SJSA1 (cell line): ENCODE data around the gene COPRS. TPM values are rescaled to one million over a fixed set of nuclear protein-coding genes. Genes with fewer than 3 reads are reported as not detected.
"Not testable (repeated sequence)": the region's sequence is repeated elsewhere in the genome, so short reads cannot be mapped to it uniquely, and the experiment has no call there.

Source experiments
- DNase-seq, 2 experiments: peaks; one replicate each; pipeline ENCODE4 v3.0.0-alpha.2; 2015 to 2020; ENCODE audit warnings: low spot score in 2 of 2, low read depth in 1 of 2
- H3K27ac ChIP-seq: fragments of 250-450 bp; sonication (Bioruptor Pico); 2 replicates; pipeline ENCODE4 v1.5.1; 2020; ENCODE audit warnings: mild to moderate bottlenecking, moderate library complexity
- H3K27me3 ChIP-seq: fragments of 250-450 bp; sonication (Bioruptor Pico); replicated peaks from 2 replicates; pipeline ENCODE4 v1.5.1; 2020; ENCODE audit warnings: mild to moderate bottlenecking, moderate library complexity
- H3K36me3 ChIP-seq: fragments of 250-450 bp; sonication (Bioruptor Pico); 2 replicates; pipeline ENCODE4 v1.5.1; 2020; ENCODE audit warnings: mild to moderate bottlenecking
- H3K4me1 ChIP-seq: fragments of 250-450 bp; sonication (Bioruptor Pico); replicated peaks from 2 replicates; pipeline ENCODE4 v1.6.1; 2021; ENCODE audit warnings: mild to moderate bottlenecking
- H3K4me3 ChIP-seq: fragments of 250-450 bp; sonication (Bioruptor Pico); 2 replicates; pipeline ENCODE4 v1.5.1; 2020; ENCODE audit warnings: mild to moderate bottlenecking
- H3K9me3 ChIP-seq: fragments of 250-450 bp; sonication (Bioruptor Pico); replicated peaks from 2 replicates; pipeline ENCODE4 v1.5.1; 2020; ENCODE audit warnings: mild to moderate bottlenecking
- total RNA-seq: library from RNA; depleted of rRNA; stranded (reverse); fragments of >200 nt; shearing (Covaris generic); gene quantifications from 2 replicates; pipeline ENCODE4 v1.2.3, GENCODE V29; 2014; rRNA removed

COPRS gene
- total RNA-seq, 1 experiment from 2014 or later, result 119 TPM

DNA sequence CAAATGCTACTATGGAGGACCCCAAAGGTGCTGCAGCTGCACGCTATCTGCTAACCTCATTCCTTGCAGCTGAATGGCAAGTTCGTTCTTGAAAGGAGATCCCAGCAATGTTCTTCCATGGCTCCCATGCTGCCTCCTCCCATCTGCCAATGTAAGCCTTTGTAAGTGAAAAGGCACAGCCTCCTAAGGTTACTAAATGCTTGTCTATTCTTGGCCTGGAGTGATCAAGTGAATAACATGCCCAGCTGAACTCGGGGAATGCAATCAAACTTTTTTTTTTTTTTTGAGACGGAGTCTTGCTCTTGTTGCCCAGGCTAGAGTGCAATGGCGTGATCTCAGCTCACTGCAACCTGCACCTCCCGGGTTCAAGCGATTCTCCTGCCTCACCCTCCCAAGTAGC is 49.2 kb downstream of the COPRS start:
- DNase-seq, H3K4me1 ChIP-seq, H3K4me3 ChIP-seq, H3K27ac ChIP-seq, H3K36me3 ChIP-seq, H3K27me3 ChIP-seq, H3K9me3 ChIP-seq: not testable (repeated sequence)

DNA sequence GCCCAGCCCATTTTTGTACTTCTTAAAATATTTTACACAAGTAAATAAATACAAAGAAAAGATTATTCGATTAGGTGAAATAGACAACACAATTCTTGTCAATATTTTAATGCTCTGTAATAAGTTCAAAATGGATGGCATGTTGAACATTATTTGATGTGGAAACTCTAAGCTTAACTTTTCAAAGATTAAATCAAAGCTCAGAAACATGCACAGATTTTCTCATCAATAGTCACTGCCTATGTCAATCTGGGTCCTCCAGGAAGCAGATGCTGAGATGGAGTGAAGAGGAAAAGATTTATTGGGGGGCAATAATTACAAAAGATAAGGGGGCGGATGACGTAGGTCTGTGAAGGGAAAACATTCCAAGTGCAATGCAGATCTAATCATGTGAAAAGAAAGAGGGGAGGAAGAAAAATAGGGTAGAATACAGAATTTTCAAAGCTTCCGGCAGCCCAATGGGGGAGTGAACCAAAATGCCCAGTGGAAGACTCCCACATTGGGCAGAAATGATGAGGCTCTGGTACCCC is 50.5 kb downstream of the COPRS start:
- Histone ChIP-seq H3K36me3 (no peaks in the 10 kb centered on the region), H3K4me1 (0 out of 2 replicates have a peak, but pooled peaks cover 4% of the 10 kb centered on the region), H3K9me3 (no peaks in the 10 kb centered on the region), H3K27ac (no peak overlapping the region), H3K27me3 (no peaks in the 10 kb centered on the region), H3K4me3 (no peak overlapping the region)
- DNase-seq, result no peak

DNA sequence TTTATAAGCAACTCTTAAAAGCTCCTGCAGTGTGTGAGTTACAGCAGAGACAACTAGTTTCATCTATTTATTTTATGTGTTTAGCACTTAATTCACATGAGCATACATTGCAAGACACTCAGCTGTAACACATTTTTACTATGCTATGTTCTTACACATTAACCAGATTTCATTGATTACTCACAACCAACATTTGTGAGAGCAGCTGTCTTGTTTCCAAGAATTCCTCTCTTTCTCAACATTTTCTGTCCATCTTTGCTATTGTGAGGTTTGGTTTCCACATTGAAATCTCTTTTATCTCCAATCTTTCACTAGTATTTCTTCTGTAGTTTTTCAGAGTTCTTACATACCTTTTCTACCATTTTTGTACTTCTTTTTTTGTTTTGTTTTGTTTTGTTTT is 51.2 kb downstream of the COPRS start:
- 0 out of 2 replicates have a peak, but pooled peaks cover 4% of the 10 kb centered on the region for H3K4me1 ChIP-seq
- DNase-seq, result no peak
- no peak overlapping the region for H3K4me3 ChIP-seq
- no peak overlapping the region for H3K27ac ChIP-seq
- no peaks in the 10 kb centered on the region for H3K36me3 ChIP-seq
- no peaks in the 10 kb centered on the region for H3K27me3 ChIP-seq
- no peaks in the 10 kb centered on the region for H3K9me3 ChIP-seq

DNA sequence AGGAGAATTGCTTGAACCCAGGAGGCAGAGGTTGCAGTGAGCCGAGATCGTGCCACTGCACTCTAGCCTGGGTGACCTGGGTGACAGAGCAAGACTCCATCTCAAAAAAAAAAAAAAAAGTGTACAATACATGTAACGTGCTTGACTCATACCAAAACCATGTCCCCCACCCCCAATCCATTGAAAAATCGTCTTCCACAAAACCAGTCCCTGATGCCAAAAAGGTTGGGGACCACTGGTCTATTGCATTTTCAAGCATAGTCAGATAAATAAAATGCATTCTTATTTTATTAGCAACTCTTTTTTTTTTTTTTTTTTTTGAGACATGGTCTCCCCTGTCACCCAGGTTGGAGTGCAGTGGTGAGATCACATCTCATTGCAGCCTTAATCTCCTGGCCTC is 52.1 kb downstream of the COPRS start:
- no peaks in the 10 kb centered on the region for H3K27me3 ChIP-seq
- no peaks in the 10 kb centered on the region for H3K9me3 ChIP-seq
- peak in 1 of 2 experiments; percentile 12 for DNase-seq
- 0 out of 2 replicates have a peak, but pooled peaks cover 4% of the 10 kb centered on the region for H3K4me1 ChIP-seq
- no peak overlapping the region for H3K27ac ChIP-seq
- no peak overlapping the region for H3K4me3 ChIP-seq
- H3K36me3 ChIP-seq, result no peaks in the 10 kb centered on the region

DNA sequence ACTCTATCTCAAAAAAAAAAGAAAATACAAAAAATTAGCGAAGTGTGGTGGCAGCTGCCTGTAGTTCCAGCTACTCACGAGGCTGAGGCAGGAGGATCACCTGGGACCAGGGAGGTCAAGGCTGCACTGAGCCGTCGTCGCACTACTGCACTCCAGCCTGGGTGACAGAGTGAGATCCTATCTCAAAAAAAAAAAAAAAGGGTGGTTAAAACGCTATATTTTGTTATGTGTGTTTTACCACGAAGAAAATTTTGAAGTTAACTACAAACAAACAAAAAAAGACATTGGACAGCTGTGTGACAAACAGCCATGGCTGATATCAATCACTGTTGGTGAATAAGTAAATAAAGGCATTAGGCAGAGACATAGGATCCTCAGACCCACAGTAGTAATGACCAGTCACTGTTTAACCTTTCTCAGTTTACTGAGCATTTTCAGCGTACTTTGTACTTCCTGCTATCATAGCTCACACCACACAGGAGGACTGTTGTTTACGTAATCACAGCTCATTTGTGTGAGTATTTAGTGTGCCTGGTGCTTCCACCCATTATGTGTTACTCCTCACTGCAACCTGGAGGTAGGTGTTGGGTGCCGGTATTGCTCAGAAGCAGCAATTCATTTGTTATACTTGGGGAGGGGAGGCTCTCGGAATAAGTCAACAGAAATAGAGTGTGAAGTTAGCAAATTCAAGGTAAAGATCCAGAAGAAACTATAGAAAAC is 55.4 kb downstream of the COPRS start:
- Histone ChIP-seq H3K4me1 (0 out of 2 replicates have a peak, but pooled peaks cover 4% of the 10 kb centered on the region), H3K27ac (no peak overlapping the region), H3K9me3 (no peaks in the 10 kb centered on the region), H3K36me3 (no peaks in the 10 kb centered on the region), H3K27me3 (no peaks in the 10 kb centered on the region), H3K4me3 (no peak overlapping the region)
- DNase-seq, result no peak

DNA sequence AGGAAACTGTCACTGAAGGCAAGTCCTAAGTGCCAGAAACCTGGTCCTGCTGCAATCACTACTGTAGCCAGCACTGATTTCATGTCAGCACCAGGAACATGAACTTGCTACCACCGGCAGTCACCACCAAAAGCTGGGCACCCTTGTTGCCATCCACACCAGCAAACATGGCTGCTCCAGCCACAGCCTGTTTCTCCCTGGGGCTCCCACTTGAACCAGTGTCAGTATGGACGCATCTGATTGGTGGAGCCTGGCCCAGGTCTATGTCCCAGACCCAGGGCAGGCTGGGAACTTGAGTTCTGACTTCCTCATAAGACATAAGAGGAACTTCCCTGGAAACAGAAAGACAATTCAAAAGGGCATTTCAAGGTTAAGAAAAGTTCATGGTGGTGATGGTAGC is 56.5 kb downstream of the COPRS start:
- Histone ChIP-seq H3K4me1 (0 out of 2 replicates have a peak, but pooled peaks cover 4% of the 10 kb centered on the region), H3K4me3 (no peak overlapping the region), H3K27me3 (no peaks in the 10 kb centered on the region), H3K36me3 (no peaks in the 10 kb centered on the region), H3K9me3 (no peaks in the 10 kb centered on the region), H3K27ac (no peak overlapping the region)
- peak in 1 of 2 experiments; percentile 43 for DNase-seq

Other genes starting within 250 kb of the COPRS start
- 60.9 and 86.4 TPM in 2 replicates for gene UTP6, start 42.5 kb upstream of the COPRS start, total RNA-seq
- 21.1 and 33.6 TPM in 2 replicates for gene SUZ12, start 77.8 kb upstream of the COPRS start, total RNA-seq
- 5.6 and 6.0 TPM in 2 replicates for gene LRRC37B, start 148.1 kb upstream of the COPRS start, total RNA-seq